ENCODE measurements around the gene AVEN. TPM values are rescaled to one million over a fixed set of nuclear protein-coding genes. Genes with fewer than 3 reads are reported as not detected.

The AVEN gene
- total and polyA plus RNA-seq, 12 donors: 10.2 to 33.9 (median 20.0) TPM

DNA sequence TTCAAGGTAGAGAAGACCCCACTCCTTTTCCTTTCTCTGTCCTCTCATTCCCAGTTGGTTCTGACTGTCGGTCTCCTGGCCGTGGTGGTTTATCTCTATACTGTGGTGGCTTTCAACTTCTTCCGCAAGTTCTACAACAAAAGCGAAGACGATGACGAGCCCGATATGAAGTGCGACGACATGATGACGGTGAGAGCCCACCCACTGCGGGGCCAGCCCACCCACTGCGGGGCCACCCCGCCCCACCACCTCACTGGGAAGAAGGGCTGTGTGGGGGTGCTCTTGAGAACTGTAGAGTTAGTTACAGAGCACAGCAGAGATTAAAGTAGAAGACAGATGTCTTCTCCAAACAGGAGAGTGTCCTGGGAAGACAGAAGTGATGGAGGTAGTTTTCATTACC is 181.3 kb downstream of the AVEN start:
- Histone ChIP-seq H3K4me1 (no peaks in the 10 kb centered on the region), H3K36me3 (peaks cover 0 to 21% (median 0%) of the 10 kb centered on the region in 9 donors), H3K9me3 (no peaks in the 10 kb centered on the region), H3K27me3 (no peaks in the 10 kb centered on the region), H3K4me3 (no peak overlapping the region), H3K27ac (no peak overlapping the region)
- DNase-seq: no peak
- TF ChIP-seq, protein P1, sequence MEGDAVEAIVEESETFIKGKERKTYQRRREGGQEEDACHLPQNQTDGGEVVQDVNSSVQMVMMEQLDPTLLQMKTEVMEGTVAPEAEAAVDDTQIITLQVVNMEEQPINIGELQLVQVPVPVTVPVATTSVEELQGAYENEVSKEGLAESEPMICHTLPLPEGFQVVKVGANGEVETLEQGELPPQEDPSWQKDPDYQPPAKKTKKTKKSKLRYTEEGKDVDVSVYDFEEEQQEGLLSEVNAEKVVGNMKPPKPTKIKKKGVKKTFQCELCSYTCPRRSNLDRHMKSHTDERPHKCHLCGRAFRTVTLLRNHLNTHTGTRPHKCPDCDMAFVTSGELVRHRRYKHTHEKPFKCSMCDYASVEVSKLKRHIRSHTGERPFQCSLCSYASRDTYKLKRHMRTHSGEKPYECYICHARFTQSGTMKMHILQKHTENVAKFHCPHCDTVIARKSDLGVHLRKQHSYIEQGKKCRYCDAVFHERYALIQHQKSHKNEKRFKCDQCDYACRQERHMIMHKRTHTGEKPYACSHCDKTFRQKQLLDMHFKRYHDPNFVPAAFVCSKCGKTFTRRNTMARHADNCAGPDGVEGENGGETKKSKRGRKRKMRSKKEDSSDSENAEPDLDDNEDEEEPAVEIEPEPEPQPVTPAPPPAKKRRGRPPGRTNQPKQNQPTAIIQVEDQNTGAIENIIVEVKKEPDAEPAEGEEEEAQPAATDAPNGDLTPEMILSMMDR (IDR thresholded peaks at IDR 0.05): no peak
- ATAC-seq: no peak
- 94 to 96% methylated on average over 13 of the region's 13 CpGs for WGBS, 2 donors
- intact Hi-C loops (cut with DNase I): no loop called here

DNA sequence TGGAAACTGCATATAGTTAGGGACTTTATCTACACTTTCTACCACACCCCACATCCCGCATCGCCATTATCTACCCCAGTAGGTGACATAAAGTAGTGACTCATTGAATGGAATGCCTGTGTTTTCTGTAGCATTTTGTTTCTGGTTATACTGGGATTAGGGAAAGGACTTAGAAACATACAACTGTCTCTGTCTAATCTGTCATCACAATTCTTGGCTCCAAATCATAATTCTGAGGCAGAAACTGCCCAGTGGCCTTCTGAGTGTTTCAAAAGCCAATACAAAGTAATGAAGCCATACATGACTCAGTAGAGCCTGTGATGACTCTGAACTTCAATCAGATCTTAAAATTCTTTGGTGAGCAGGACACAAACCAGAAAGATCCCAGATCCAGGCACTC is 186.4 kb downstream of the AVEN start:
- TF ChIP-seq, protein P1 (IDR thresholded peaks at IDR 0.05): no peak
- H3K27ac ChIP-seq: no peak overlapping the region
- H3K4me3 ChIP-seq: no peak overlapping the region
- DNase-seq (no peak), ATAC-seq (no peak)
- intact Hi-C loops (cut with DNase I): no loop called here
- no peaks in the 10 kb centered on the region for H3K9me3 ChIP-seq
- no peaks in the 10 kb centered on the region for H3K27me3 ChIP-seq
- WGBS, 2 donors: 57 to 69% methylated on average over 2 of the region's 2 CpGs
- H3K36me3 ChIP-seq: no peaks in the 10 kb centered on the region
- H3K4me1 ChIP-seq: no peaks in the 10 kb centered on the region

DNA sequence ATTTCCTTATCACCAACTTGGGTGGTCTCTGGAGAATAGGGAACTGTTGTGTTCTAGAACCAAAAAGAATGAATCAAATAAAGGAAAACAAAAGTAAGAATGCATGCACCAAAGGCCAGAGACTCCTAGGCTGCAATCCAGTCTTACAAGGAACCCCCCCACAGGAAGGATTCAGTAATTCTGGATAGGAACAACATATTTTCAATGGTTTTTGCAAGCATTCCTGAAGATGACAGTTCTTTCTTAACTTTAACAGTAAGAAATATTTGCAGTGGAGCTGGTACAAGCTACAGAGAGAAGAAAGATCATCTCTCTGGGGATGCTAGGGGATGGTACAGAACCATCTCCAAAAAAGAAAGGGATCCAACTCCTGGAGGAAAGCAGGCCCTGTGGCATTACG is 186.9 kb downstream of the AVEN start:
- intact Hi-C loops (cut with DNase I): no loop called here
- H3K36me3 ChIP-seq: no peaks in the 10 kb centered on the region
- H3K4me3 ChIP-seq: no peak overlapping the region
- no peaks in the 10 kb centered on the region for H3K9me3 ChIP-seq
- no peak for ATAC-seq
- H3K27ac ChIP-seq: no peak overlapping the region
- no peak for DNase-seq
- WGBS, 2 donors: 71% methylated on average over 1 of the region's 1 CpG
- H3K27me3 ChIP-seq: no peaks in the 10 kb centered on the region
- TF ChIP-seq, protein P1 (IDR thresholded peaks at IDR 0.05): no peak
- no peaks in the 10 kb centered on the region for H3K4me1 ChIP-seq

- no peaks in the 10 kb centered on the region for H3K36me3 ChIP-seq
- intact Hi-C loops (cut with DNase I): no loop called here
- H3K9me3 ChIP-seq: no peaks in the 10 kb centered on the region
- no peak overlapping the region for H3K27ac ChIP-seq
- no peaks in the 10 kb centered on the region for H3K27me3 ChIP-seq
- H3K4me1 ChIP-seq: no peaks in the 10 kb centered on the region
- no peak overlapping the region for H3K4me3 ChIP-seq
- 93% methylated on average over 1 of the region's 1 CpG for WGBS, 2 donors
- ATAC-seq (no peak), DNase-seq (no peak)
- TF ChIP-seq, protein P1 (IDR thresholded peaks at IDR 0.05): no peak
These were observed 187.9 kb downstream of the AVEN start for GRCh38 chr15:33851079-33851478.

GRCh38 chr15:33848011-33848410 is 191.0 kb downstream of the AVEN start:
- Histone ChIP-seq H3K4me1 (no peaks in the 10 kb centered on the region), H3K27ac (no peak overlapping the region), H3K9me3 (no peaks in the 10 kb centered on the region), H3K27me3 (no peaks in the 10 kb centered on the region), H3K36me3 (no peaks in the 10 kb centered on the region), H3K4me3 (no peak overlapping the region)
- ATAC-seq (no peak), DNase-seq (no peak)
- intact Hi-C loops (cut with DNase I): no loop called here
- TF ChIP-seq, protein P1 (IDR thresholded peaks at IDR 0.05): no peak
- 89 to 92% methylated on average over 3 of the region's 3 CpGs for WGBS, 2 donors
